GM11168 (cell line): ENCODE measurements around the gene HAPLN2.

Experiments
- in situ Hi-C: fragments of 300-500 bp; cut with MboI; formaldehyde crosslinking; loops from one replicate; pipeline ENCODE4 v1.12.0; 2022; ENCODE audit warnings: low sequenced_read_pairs; ENCODE audit not compliant: unreplicated experiment

Gene HAPLN2

GRCh38 chr1:156643049-156643777 lies 24.0 kb downstream of the HAPLN2 start:
- in situ Hi-C loops, result no loop called here

- in situ Hi-C loops, result no loop called here
Measured at GRCh38 chr1:156643778-156644092, 24.5 kb downstream of the HAPLN2 start.

GRCh38 chr1:156644146-156644545 lies 24.9 kb downstream of the HAPLN2 start:
- in situ Hi-C loops, result no loop called here

GRCh38 chr1:156644640-156645039 lies 25.4 kb downstream of the HAPLN2 start:
- in situ Hi-C loops, result no loop called here

GRCh38 chr1:156645056-156645455 lies 25.8 kb downstream of the HAPLN2 start:
- in situ Hi-C loops, result no loop called here

GRCh38 chr1:156645666-156646065 lies 26.5 kb downstream of the HAPLN2 start:
- in situ Hi-C loops, result no loop called here

- in situ Hi-C loops, result no loop called here
Measured at GRCh38 chr1:156646738-156647211, 27.6 kb downstream of the HAPLN2 start.

- in situ Hi-C loops, result no loop called here
Measured at GRCh38 chr1:156647351-156647750, 28.1 kb downstream of the HAPLN2 start.

- in situ Hi-C loops, result no loop called here
Measured at GRCh38 chr1:156648496-156648895, 29.3 kb downstream of the HAPLN2 start.

- in situ Hi-C loops, result no loop called here
Measured at GRCh38 chr1:156648951-156649350, 29.7 kb downstream of the HAPLN2 start.

- in situ Hi-C loops, result no loop called here
Measured at GRCh38 chr1:156652131-156652991, 33.1 kb downstream of the HAPLN2 start.

GRCh38 chr1:156652992-156653355 lies 33.8 kb downstream of the HAPLN2 start:
- in situ Hi-C loops, result no loop called here

GRCh38 chr1:156654700-156655099 lies 35.5 kb downstream of the HAPLN2 start:
- in situ Hi-C loops, result no loop called here

GRCh38 chr1:156655151-156655903 lies 36.1 kb downstream of the HAPLN2 start:
- in situ Hi-C loops, result no loop called here

- in situ Hi-C loops, result no loop called here
Measured at GRCh38 chr1:156655904-156656516, 36.8 kb downstream of the HAPLN2 start.

GRCh38 chr1:156656806-156657740 lies 37.9 kb downstream of the HAPLN2 start:
- in situ Hi-C loops, result no loop called here

- in situ Hi-C loops, result no loop called here
Measured at GRCh38 chr1:156657741-156658319, 38.6 kb downstream of the HAPLN2 start.

GRCh38 chr1:156658496-156658895 lies 39.3 kb downstream of the HAPLN2 start:
- in situ Hi-C loops, result no loop called here

- in situ Hi-C loops, result no loop called here
Measured at GRCh38 chr1:156658945-156659574, 39.8 kb downstream of the HAPLN2 start.
